ENCODE results near the gene INCA1. TPM values are rescaled to one million over a fixed set of nuclear protein-coding genes. Genes with fewer than 3 reads are reported as not detected.

The INCA1 gene
- total RNA-seq, 1 donor from 2014 or later: 0.43 TPM

DNA sequence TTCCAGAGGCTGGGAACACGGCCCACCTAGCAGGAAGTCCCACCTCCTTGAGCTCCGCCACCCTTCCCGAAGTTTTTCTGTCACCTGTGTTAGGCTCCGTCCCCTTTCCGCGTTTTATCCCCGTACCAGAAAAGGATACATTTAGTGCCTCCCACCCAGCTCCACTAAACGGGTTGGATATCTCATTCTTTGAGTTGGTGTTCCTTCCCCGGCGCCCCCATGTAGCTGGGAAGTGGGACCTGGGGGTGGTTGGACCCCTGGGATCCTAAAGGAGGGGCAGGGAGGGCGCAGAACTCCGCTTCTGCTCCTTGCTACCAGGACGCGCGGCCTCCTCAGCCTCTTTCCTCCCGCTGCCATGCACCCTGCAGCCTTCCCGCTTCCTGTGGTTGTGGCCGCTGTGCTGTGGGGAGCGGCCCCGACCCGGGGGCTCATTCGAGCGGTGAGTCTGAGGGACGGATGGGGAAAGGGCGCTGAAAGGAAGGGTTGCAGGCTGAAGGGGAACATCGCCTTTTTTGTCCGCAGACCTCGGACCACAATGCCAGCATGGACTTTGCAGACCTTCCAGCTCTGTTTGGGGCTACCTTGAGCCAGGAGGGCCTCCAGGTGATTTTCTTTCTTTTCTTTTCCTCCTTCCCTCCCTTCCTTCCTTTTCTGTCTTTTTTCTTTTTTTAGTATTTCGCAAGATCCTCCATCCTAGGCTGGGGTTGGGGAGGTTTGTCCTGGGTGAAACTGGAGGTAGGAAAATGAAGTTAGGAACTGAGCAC, 56.6 kb downstream of the INCA1 start:
- Mint-ChIP-seq H3K27me3 (ENCODE audit: low read depth) (no peaks in the 10 kb centered on the region), H3K4me1 (ENCODE audit: low read depth) (peaks cover 55% of the 10 kb centered on the region), H3K27ac (peak overlapping the region; percentile 87), H3K9me3 (no peaks in the 10 kb centered on the region), H3K4me3 (ENCODE audit: low read depth) (peak overlapping the region; percentile 100), H3K36me3 (ENCODE audit: low read depth) (peaks cover 86% of the 10 kb centered on the region)
- intact Hi-C loops (cut with micrococcal nuclease): loop anchor here (1.0 to 10.0 kb wide), 6 partner anchors 8 to 576 kb away; partner anchors contain the start of genes ARRB2, INCA1, KIF1C and PFN1
- DNase-seq (ENCODE audit: low spot score): peak; percentile 42

DNA sequence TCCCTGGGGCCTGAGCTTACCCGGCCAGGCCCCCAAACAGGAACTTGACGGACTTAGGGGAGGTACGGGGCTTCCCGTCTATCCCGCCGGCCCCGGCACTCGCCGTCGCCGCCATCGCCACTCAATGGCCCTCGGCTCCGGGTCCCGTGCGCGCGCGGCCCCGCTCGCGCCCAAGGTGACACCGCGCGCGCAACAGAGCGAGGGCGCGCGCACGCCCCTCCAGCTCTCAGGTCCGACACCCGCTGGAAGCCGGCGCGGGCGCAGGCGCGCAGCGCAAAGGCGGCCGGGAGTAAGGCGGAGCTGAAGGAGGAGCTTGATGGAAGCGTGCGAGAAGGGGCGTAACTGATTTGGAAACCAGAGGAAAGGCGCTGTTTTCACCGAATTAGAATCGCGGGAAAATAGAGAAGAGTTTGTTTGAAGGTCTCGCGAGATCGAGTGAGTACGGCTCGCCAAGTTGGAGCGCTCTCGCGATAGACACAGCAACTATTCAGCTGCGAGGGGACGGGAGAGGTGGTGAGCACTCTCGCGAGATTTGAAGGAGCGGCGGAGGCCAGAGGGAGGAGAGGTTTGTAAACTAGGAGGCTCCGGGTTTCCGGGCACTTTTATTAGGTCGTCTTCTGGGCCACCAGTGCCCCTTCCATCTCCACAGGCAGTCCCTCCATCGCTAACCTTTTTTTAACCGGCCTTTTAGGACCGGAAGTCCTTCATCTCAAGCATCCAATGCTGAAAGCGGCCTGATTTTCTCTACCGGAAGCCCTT, 57.3 kb downstream of the INCA1 start, which contains the start of the genes RNF167 and SLC25A11:
RNF167 (plus strand) TSS at position 473 of the 759 bp plus-strand sequence. CDS start 642 bp downstream, outside the sequence.
SLC25A11 (minus strand) TSS at position 251 of the 759 bp plus-strand sequence; CDS start at position 115, 136 bp downstream.
- intact Hi-C loops (cut with micrococcal nuclease): loop anchor here (1.0 to 10.0 kb wide), 7 partner anchors 8 to 575 kb away; partner anchors contain the start of genes ARRB2, INCA1, KIF1C and PFN1
- H3K4me1 Mint-ChIP-seq (ENCODE audit: low read depth): peaks cover 48% of the 10 kb centered on the region

DNA sequence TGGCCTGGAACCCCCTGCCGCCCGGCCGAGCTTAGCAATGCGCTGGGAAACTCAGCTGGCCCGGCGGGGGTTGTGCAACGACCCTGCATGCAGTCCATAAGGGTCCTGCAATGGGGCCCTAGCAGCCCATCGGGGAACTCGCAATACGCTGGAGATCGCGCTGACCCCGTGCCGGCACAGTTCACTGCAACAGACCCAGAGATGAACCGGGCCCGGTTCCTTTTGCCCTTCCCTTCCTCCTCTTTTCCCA, 57.9 kb downstream of the INCA1 start:
- peaks cover 45% of the 10 kb centered on the region for H3K4me1 Mint-ChIP-seq (ENCODE audit: low read depth)
- H3K9me3 Mint-ChIP-seq: no peaks in the 10 kb centered on the region
- H3K27me3 Mint-ChIP-seq (ENCODE audit: low read depth): no peaks in the 10 kb centered on the region
- peak overlapping the region; percentile 87 for H3K27ac Mint-ChIP-seq
- DNase-seq (ENCODE audit: low spot score): no peak
- peak overlapping the region; percentile 100 for H3K4me3 Mint-ChIP-seq (ENCODE audit: low read depth)
- intact Hi-C loops (cut with micrococcal nuclease): loop anchor here (1.0 kb wide), 1 partner anchor 30 kb away; no protein-coding TSS in a partner anchor
- peaks cover 75% of the 10 kb centered on the region for H3K36me3 Mint-ChIP-seq (ENCODE audit: low read depth)

More for the DNA sequence above, 57.3 kb downstream of the INCA1 start, which contains the start of the genes RNF167 and SLC25A11:
- Mint-ChIP-seq H3K9me3 (no peaks in the 10 kb centered on the region), H3K27ac (peak within 1 kb of the TSS; percentile 87), H3K36me3 (ENCODE audit: low read depth) (peaks cover 79% of the 10 kb centered on the region), H3K4me3 (ENCODE audit: low read depth) (peak within 1 kb of the TSS; percentile 100), H3K27me3 (ENCODE audit: low read depth) (no peaks in the 10 kb centered on the region)
- peak; percentile 98 for DNase-seq (ENCODE audit: low spot score)

DNA sequence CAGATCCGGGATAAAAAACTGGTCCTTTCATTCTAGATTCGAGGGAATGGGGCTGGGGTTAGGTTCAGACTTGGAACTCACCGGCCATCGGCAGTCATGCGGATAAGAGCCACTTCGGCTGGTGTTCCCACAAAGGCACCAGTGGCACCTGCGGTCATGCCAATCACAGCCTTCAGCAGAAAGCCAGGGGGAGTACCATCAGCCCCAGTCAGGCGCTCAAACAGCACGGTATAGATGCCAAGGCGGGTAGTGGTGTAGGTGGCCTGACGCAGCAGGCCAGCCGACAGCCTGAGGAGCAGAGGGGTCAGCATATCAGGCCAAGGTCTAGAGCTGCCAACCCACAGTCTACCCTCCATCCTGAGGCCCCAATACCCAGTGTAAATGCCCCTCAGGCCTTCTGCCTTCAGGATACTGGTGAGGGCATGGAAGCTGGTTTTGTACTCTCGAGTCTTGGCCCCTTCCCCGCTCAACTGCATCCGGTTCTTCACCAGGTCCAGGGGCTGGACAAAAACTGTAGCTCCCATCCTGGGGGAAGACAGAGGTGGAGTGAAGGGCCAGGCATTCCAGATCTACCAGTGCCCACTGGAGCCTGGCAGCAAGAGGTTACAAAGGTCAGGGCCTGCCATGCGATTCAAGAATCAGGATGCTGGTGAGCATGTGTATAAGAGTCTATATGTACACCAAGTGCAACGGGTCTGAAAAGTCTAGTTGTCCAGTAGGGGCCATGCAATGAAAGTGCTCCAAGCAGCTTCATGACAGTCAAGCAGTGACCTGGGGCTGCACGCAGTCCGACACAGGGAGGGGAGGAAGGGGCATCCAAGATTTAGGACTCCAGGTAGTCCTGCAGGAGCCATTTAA, 58.4 kb downstream of the INCA1 start:
- Mint-ChIP-seq H3K9me3 (no peaks in the 10 kb centered on the region), H3K36me3 (ENCODE audit: low read depth) (peaks cover 71% of the 10 kb centered on the region), H3K4me3 (ENCODE audit: low read depth) (peak overlapping the region; percentile 100), H3K27me3 (ENCODE audit: low read depth) (no peaks in the 10 kb centered on the region), H3K4me1 (ENCODE audit: low read depth) (peaks cover 45% of the 10 kb centered on the region), H3K27ac (peak overlapping the region; percentile 87)
- intact Hi-C loops (cut with micrococcal nuclease): loop anchor here (1.0 kb wide), 1 partner anchor 30 kb away; no protein-coding TSS in a partner anchor
- no peak for DNase-seq (ENCODE audit: low spot score)

Other genes with a start within 250 kb of the INCA1 start
- not detected in 2 replicates for gene TM4SF5, start 225.6 kb downstream of the INCA1 start, total RNA-seq
- 0.28 and 0.46 TPM in 2 replicates for gene VMO1, start 211.2 kb downstream of the INCA1 start, total RNA-seq
- gene GLTPD2, start 208.6 kb downstream of the INCA1 start, total RNA-seq: not detected in 2 replicates
- 215 and 220 TPM in 2 replicates for gene PSMB6, start 201.4 kb downstream of the INCA1 start, total RNA-seq
- gene PLD2, start 190.4 kb downstream of the INCA1 start, total RNA-seq: 22.3 and 26.6 TPM in 2 replicates
- 60.9 and 69.7 TPM in 2 replicates for gene MINK1, start 164.2 kb downstream of the INCA1 start, total RNA-seq
- 0.76 and 1.3 TPM in 2 replicates for gene C17orf107, start 98.0 kb downstream of the INCA1 start, total RNA-seq
- 0.32 and 0.44 TPM in 2 replicates for gene CHRNE, start 94.4 kb downstream of the INCA1 start, total RNA-seq
- gene GP1BA, start 65.2 kb downstream of the INCA1 start, total RNA-seq: not detected in 2 replicates
- 91.4 and 103 TPM in 2 replicates for gene SLC25A11, start 57.5 kb downstream of the INCA1 start, total RNA-seq
- gene RNF167, start 57.3 kb downstream of the INCA1 start, total RNA-seq: 112 and 126 TPM in 2 replicates
- 1,460 and 1,475 TPM in 2 replicates for gene PFN1, start 49.0 kb downstream of the INCA1 start, total RNA-seq
- gene ENO3, start 46.4 kb downstream of the INCA1 start, total RNA-seq: 45.7 and 47.9 TPM in 2 replicates
- gene SPAG7, start 29.7 kb downstream of the INCA1 start, total RNA-seq: 66.5 and 70.4 TPM in 2 replicates
- 90.2 and 92.3 TPM in 2 replicates for gene CAMTA2, start 9.8 kb downstream of the INCA1 start, total RNA-seq
- gene KIF1C, start 428 bp upstream of the INCA1 start, total RNA-seq: 51.0 and 51.4 TPM in 2 replicates
- gene SLC52A1, start 37.9 kb upstream of the INCA1 start, total RNA-seq: 0.14 TPM in 2 replicates
- 1.4 and 1.9 TPM in 2 replicates for gene ZFP3, start 80.9 kb upstream of the INCA1 start, total RNA-seq
- 12.4 and 16.5 TPM in 2 replicates for gene ZNF232, start 114.4 kb upstream of the INCA1 start, total RNA-seq
- gene USP6, start 118.5 kb upstream of the INCA1 start, total RNA-seq: 0.07 TPM in 1 of 2 replicates, not detected in the other
- 8.0 and 8.9 TPM in 2 replicates for gene ZNF594, start 194.3 kb upstream of the INCA1 start, total RNA-seq
- not detected in 2 replicates for gene SCIMP, start 237.3 kb upstream of the INCA1 start, total RNA-seq